ENCODE measurements around the gene PRPF19. TPM values are rescaled to one million over a fixed set of nuclear protein-coding genes. Genes with fewer than 3 reads are reported as not detected.

The PRPF19 gene
- total RNA-seq, 3 donors from 2014 or later = 61.1 to 74.1 (median 64.6) TPM

- Histone ChIP-seq H3K36me3 (ENCODE audit: low read depth) (no peaks in the 10 kb centered on the region), H3K4me3 (no peak overlapping the region), H3K9me3 (no peaks in the 10 kb centered on the region), H3K4me1 (ENCODE audit: low read depth) (peaks cover 20% of the 10 kb centered on the region)
- no peak for DNase-seq
- ATAC-seq = no peak
- TF ChIP-seq CTCF (IDR thresholded peaks at IDR 0.05) = no peak
- intact Hi-C loops (cut with DNase I, micrococcal nuclease) = no loop called here
These were observed 2.4 kb upstream of the PRPF19 start for GRCh38 chr11:60908803-60909202.

- DNase-seq = peak in 1 of 3 donors; percentile 44
- intact Hi-C loops (cut with DNase I, micrococcal nuclease) = no loop called here
- H3K4me1 ChIP-seq (ENCODE audit: low read depth) = peaks cover 19% of the 10 kb centered on the region
- H3K9me3 ChIP-seq = no peaks in the 10 kb centered on the region
- H3K4me3 ChIP-seq = peak overlapping the region; percentile 71
- peak; percentile 51 for ATAC-seq
- H3K36me3 ChIP-seq (ENCODE audit: low read depth) = peaks cover 2% of the 10 kb centered on the region
- no peak for TF ChIP-seq CTCF (IDR thresholded peaks at IDR 0.05)
These were observed 753 bp downstream of the PRPF19 start for GRCh38 chr11:60905551-60906113.

GRCh38 chr11:60905047-60905446, 1.3 kb downstream of the PRPF19 start:
- Histone ChIP-seq H3K4me3 (no peak overlapping the region), H3K36me3 (ENCODE audit: low read depth) (peaks cover 5% of the 10 kb centered on the region), H3K9me3 (no peaks in the 10 kb centered on the region), H3K4me1 (ENCODE audit: low read depth) (peaks cover 19% of the 10 kb centered on the region)
- no peak for ATAC-seq
- DNase-seq = no peak
- TF ChIP-seq CTCF (IDR thresholded peaks at IDR 0.05) = no peak
- intact Hi-C loops (cut with DNase I, micrococcal nuclease) = no loop called here

GRCh38 chr11:60902625-60903024, 3.8 kb downstream of the PRPF19 start:
- no peak for TF ChIP-seq CTCF (IDR thresholded peaks at IDR 0.05)
- H3K4me1 ChIP-seq (ENCODE audit: low read depth) = peaks cover 19% of the 10 kb centered on the region
- H3K36me3 ChIP-seq (ENCODE audit: low read depth) = peaks cover 20% of the 10 kb centered on the region
- intact Hi-C loops (cut with DNase I, micrococcal nuclease) = no loop called here
- no peak overlapping the region for H3K4me3 ChIP-seq
- DNase-seq (no peak), ATAC-seq (no peak)
- H3K9me3 ChIP-seq = no peaks in the 10 kb centered on the region

GRCh38 chr11:60900673-60901404, 5.5 kb downstream of the PRPF19 start:
- no peak for TF ChIP-seq CTCF (IDR thresholded peaks at IDR 0.05)
- intact Hi-C loops (cut with DNase I, micrococcal nuclease) = no loop called here
- Histone ChIP-seq H3K36me3 (ENCODE audit: low read depth) (peaks cover 25% of the 10 kb centered on the region), H3K4me3 (no peak overlapping the region), H3K4me1 (ENCODE audit: low read depth) (peaks cover 19% of the 10 kb centered on the region), H3K9me3 (no peaks in the 10 kb centered on the region)
- ATAC-seq (no peak), DNase-seq (peak in 1 of 3 donors; percentile 5)
